ENCODE measurements around the gene IRF6.

The IRF6 gene

DNA sequence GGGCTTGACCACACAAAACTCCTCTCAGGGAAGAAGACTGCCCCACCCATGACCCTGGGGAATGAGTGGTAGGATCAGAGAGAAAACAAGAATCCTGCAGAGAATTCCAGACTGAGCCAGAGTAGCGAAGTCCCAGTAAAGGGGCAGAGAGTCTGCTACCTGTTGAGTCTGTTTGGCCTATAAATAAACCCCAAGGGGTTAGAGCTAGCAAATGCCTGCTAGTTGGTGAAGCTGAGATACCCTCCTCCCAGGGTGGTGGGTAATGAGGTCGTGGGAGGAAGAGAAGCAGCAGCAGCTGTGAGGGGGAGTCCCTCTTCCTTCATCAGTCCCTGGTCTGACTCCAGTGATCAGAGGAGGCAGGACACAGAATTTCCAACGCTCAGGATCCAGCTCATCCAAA lies 47.5 kb downstream of the IRF6 start:
- Histone ChIP-seq H3K9me3 (no peaks in the 10 kb centered on the region), H3K4me3 (no peak overlapping the region), H3K27me3 (no peaks in the 10 kb centered on the region), H3K4me1 (no peaks in the 10 kb centered on the region), H3K27ac (no peak overlapping the region), H3K36me3 (no peaks in the 10 kb centered on the region)
- TF ChIP-seq, protein P1, sequence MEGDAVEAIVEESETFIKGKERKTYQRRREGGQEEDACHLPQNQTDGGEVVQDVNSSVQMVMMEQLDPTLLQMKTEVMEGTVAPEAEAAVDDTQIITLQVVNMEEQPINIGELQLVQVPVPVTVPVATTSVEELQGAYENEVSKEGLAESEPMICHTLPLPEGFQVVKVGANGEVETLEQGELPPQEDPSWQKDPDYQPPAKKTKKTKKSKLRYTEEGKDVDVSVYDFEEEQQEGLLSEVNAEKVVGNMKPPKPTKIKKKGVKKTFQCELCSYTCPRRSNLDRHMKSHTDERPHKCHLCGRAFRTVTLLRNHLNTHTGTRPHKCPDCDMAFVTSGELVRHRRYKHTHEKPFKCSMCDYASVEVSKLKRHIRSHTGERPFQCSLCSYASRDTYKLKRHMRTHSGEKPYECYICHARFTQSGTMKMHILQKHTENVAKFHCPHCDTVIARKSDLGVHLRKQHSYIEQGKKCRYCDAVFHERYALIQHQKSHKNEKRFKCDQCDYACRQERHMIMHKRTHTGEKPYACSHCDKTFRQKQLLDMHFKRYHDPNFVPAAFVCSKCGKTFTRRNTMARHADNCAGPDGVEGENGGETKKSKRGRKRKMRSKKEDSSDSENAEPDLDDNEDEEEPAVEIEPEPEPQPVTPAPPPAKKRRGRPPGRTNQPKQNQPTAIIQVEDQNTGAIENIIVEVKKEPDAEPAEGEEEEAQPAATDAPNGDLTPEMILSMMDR (IDR thresholded peaks at IDR 0.05), result no peak
- intact Hi-C loops (cut with DNase I; ENCODE audit: low total_unique reads), result no loop called here
- DNase-seq, result no peak

DNA sequence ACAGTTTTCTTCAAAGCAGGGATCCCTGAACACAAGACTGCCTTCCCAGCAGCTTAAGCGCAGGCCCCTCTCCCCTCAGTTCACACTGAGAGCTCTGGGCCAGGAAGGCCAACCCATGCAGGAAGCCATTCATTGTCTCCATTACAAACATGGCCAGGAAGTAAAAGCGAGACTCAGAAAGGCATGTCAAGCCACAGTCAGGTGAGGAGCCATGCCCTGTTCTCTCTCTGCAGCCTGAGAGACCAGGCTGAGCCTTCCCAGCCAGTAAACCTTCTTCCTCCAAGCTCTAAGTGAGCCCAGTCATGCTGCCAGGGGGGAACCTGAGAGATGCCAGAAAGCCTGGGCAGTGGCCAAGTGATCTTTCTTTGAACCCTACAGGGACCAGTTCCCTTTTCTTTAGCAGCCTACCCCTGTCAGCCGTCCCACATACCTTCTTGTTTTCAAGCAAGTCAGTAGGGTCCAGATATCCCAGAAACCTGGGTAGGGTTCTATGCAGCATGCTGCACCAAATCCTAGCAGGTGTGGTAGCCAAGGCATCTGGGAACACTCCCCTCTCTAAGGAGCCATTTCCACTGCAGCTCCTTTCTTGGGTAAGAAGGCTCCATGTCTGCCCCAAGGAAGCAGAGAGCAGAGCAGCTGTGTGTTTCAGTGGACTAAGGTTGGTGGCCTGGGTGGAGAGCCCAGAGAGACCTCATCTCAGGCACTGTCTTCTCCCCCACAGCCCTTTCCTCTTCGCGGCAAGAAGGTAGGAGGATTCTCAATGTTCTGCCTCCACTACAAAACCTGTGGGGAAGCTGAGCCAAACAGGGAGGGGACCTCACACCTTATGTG lies 49.1 kb downstream of the IRF6 start:
- TF ChIP-seq, protein P1 (IDR thresholded peaks at IDR 0.05), result no peak
- intact Hi-C loops (cut with DNase I; ENCODE audit: low total_unique reads), result no loop called here
- no peaks in the 10 kb centered on the region for H3K27me3 ChIP-seq
- H3K9me3 ChIP-seq, result no peaks in the 10 kb centered on the region
- H3K4me3 ChIP-seq, result no peak overlapping the region
- no peak for DNase-seq
- no peaks in the 10 kb centered on the region for H3K4me1 ChIP-seq
- H3K36me3 ChIP-seq, result no peaks in the 10 kb centered on the region
- H3K27ac ChIP-seq, result no peak overlapping the region

DNA sequence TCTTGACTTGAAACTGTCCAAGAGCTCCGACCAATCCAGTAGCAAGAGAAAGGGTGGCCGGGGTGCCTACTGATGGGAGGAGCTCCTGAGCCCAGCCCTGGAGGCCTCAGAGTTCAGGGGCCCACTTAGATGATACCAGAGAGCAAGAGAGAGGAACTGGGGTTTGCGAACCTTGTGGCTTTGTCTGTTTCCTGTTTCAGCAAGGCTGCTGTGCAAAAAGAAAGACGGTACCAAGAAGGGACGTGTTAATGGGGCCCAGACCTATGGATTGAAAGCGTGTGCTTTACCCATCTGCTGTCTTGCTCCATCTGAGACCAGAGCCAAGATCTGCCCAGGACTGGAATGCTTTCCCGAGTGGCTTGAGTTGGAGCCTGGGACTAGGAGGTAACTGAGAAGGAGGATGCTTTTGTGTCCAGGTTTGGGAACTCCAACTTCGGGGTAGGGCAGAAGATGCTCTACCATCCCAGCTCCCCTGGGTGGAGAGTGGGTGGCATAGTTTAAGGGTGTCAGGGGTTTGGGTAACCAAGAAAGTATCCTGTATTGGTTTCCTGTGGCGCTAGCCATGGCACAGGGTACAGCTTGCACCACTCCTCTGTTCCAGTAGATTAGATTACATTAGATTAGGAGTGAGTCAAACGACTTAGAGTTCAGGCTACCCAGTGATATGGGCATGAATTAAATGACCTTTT lies 49.9 kb downstream of the IRF6 start, which contains the start of gene TRAF3IP3:
TRAF3IP3 (plus strand) TSS at position 128 of the 689 bp plus-strand sequence. CDS start 3,987 bp downstream, outside the sequence.
- DNase-seq, result peak in 1 of 2 donors; percentile 37

DNA sequence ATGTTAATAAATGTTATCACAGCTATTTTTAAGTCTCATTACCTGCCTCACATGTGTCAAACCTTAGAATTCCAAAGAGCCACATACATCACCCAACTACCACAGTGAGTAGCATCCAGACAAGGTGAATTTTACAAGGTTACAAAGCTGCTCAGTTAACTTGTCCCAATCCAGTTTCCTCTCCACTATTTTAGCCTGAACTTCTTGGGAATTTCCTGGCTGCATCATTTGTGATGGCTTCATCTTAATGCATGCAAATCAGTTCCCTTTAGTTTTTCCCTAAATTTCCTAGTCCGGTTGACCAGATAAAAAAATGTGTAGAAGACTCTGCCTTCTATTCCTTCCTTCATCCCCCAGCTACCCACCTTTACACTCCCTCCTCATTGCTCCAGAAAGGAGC lies 50.7 kb downstream of the IRF6 start:
- no peak for DNase-seq
- H3K27ac ChIP-seq, result no peak overlapping the region
- H3K9me3 ChIP-seq, result no peaks in the 10 kb centered on the region
- intact Hi-C loops (cut with DNase I; ENCODE audit: low total_unique reads), result no loop called here
- no peaks in the 10 kb centered on the region for H3K4me1 ChIP-seq
- H3K27me3 ChIP-seq, result no peaks in the 10 kb centered on the region
- H3K4me3 ChIP-seq, result no peak overlapping the region
- H3K36me3 ChIP-seq, result no peaks in the 10 kb centered on the region
- TF ChIP-seq, protein P1 (IDR thresholded peaks at IDR 0.05), result no peak

More for the DNA sequence above, 49.9 kb downstream of the IRF6 start, which contains the start of gene TRAF3IP3:
- Histone ChIP-seq H3K9me3 (no peaks in the 10 kb centered on the region), H3K36me3 (no peaks in the 10 kb centered on the region), H3K27ac (no peak within 1 kb of the TSS), H3K27me3 (no peaks in the 10 kb centered on the region), H3K4me1 (no peaks in the 10 kb centered on the region), H3K4me3 (no peak within 1 kb of the TSS)
- TF ChIP-seq, protein P1 (IDR thresholded peaks at IDR 0.05), result no peak
- intact Hi-C loops (cut with DNase I; ENCODE audit: low total_unique reads), result no loop called here

DNA sequence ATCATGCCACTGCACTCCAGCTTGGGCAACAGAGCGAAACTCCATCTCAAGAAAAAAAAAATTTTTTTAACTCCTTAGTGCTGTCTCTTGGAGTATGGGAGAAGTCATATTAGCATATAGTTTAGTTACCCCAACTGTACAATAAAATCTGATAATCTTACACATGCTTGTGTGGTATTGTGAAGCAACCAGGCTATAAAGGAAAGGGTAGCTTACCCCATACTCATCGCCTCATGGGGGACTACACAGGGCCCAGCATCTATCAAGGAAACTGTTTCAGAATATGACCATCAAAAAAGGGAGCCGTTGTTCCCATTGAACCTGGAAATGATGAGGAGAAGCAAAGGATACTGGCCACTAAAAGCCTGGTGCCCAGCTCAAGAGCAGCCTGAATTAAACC lies 53.1 kb downstream of the IRF6 start:
- no peaks in the 10 kb centered on the region for H3K9me3 ChIP-seq
- DNase-seq, result no peak
- no peak overlapping the region for H3K4me3 ChIP-seq
- H3K27ac ChIP-seq, result no peak overlapping the region
- H3K4me1 ChIP-seq, result peaks cover 0 to 4% (median 3%) of the 10 kb centered on the region in 4 donors
- no peaks in the 10 kb centered on the region for H3K36me3 ChIP-seq
- TF ChIP-seq, protein P1 (IDR thresholded peaks at IDR 0.05), result no peak
- H3K27me3 ChIP-seq, result no peaks in the 10 kb centered on the region
- intact Hi-C loops (cut with DNase I; ENCODE audit: low total_unique reads), result no loop called here
